K562 (cell line): ENCODE measurements around the gene KRABD2.

ENCODE experiments used
- BCOR ChIP-seq: fragments of 450-650 bp; IDR thresholded peaks from 2 replicates; pipeline ENCODE4 v1.6.1; 2016
- BRD9 ChIP-seq: fragments of 450-650 bp; IDR thresholded peaks from 2 replicates; pipeline ENCODE4 v1.6.1; 2018; ENCODE audit warnings: low read depth; ENCODE audit not compliant: partially characterized antibody
- CSDE1 ChIP-seq, 2 experiments: fragments of 450-650 bp; IDR thresholded peaks; 2 replicates each; pipeline ENCODE4 v1.6.1; 2016; ENCODE audit warnings: mild to moderate bottlenecking in 1 of 2
- HSF4 ChIP-seq: fragments of 250-450 bp; sonication (Bioruptor Pico); IDR thresholded peaks from 2 replicates; pipeline ENCODE4 v2.1.2; 2022; ENCODE audit warnings: mild to moderate bottlenecking, moderate library complexity, borderline replicate concordance
- KLF10 ChIP-seq: fragments of 250-450 bp; sonication (Bioruptor Pico); IDR thresholded peaks from 2 replicates; pipeline ENCODE4 v1.6.1; 2021; ENCODE audit warnings: matching md5 sums
- L3MBTL2 ChIP-seq: fragments of 450-650 bp; IDR thresholded peaks from 2 replicates; pipeline ENCODE4 v1.6.1; 2016; ENCODE audit warnings: mild to moderate bottlenecking, moderate library complexity
- MBD2 ChIP-seq: sonication (generic); IDR thresholded peaks from 2 replicates; pipeline ENCODE4 v1.6.1; 2016; ENCODE audit warnings: low read depth, borderline replicate concordance
- MEIS2 ChIP-seq: fragments of 450-650 bp; IDR thresholded peaks from 2 replicates; pipeline ENCODE4 v1.6.1; 2014; ENCODE audit warnings: mild to moderate bottlenecking; ENCODE audit not compliant: partially characterized antibody
- NFRKB ChIP-seq: fragments of 450-650 bp; IDR thresholded peaks from 2 replicates; pipeline ENCODE4 v1.6.1; 2016; ENCODE audit warnings: low read depth
- NR0B1 ChIP-seq: fragments of 450-650 bp; IDR thresholded peaks from one replicate; pipeline ENCODE4 v1.6.1; 2018; ENCODE audit warnings: mild to moderate bottlenecking, moderate library complexity; ENCODE audit not compliant: partially characterized antibody
- PHF8 ChIP-seq: fragments of 200-600 bp; sonication (generic); IDR thresholded peaks from 2 replicates; pipeline ENCODE4 v1.6.1; 2012; ENCODE audit warnings: mixed run types, mild to moderate bottlenecking, inconsistent platforms, low read length, moderate library complexity, borderline replicate concordance
- RFX1 ChIP-seq: fragments of 450-650 bp; IDR thresholded peaks from 2 replicates; pipeline ENCODE4 v1.6.1; 2016; ENCODE audit warnings: mild to moderate bottlenecking, moderate library complexity
- SP1 ChIP-seq: sonication (generic); formaldehyde crosslinking; IDR thresholded peaks from 2 replicates; pipeline ENCODE4 v1.8.1; 2022; ENCODE audit warnings: mild to moderate bottlenecking, missing genetic modification reagents
- TAF7 ChIP-seq: fragments of 450-650 bp; IDR thresholded peaks from 2 replicates; pipeline ENCODE4 v1.6.1; 2016; ENCODE audit warnings: missing genetic modification characterization, missing compliant biosample characterization
- TCF7 ChIP-seq: sonication (generic); IDR thresholded peaks from 2 replicates; pipeline ENCODE4 v1.6.1; 2016; ENCODE audit warnings: antibody characterized with exemption, borderline replicate concordance
- XRCC5 ChIP-seq: fragments of 200-400 bp; formaldehyde crosslinking; IDR thresholded peaks from 2 replicates; pipeline ENCODE4 v1.6.1; 2017; ENCODE audit warnings: low read depth, mild to moderate bottlenecking, low read length
- ZBTB1 ChIP-seq: sonication (generic); formaldehyde crosslinking; IDR thresholded peaks from 2 replicates; pipeline ENCODE4 v1.8.1; 2023; ENCODE audit warnings: missing genetic modification reagents, low read depth, mild to moderate bottlenecking, borderline replicate concordance
- ZC3H4 ChIP-seq: sonication (generic); formaldehyde crosslinking; IDR thresholded peaks from 2 replicates; pipeline ENCODE4 v1.9.0; 2021; ENCODE audit warnings: missing genetic modification reagents, borderline replicate concordance
- ZFX ChIP-seq: sonication (generic); formaldehyde crosslinking; IDR thresholded peaks from 2 replicates; pipeline ENCODE4 v1.8.0; 2022; ENCODE audit warnings: mild to moderate bottlenecking, missing genetic modification reagents, moderate library complexity
- ZNF57 ChIP-seq: fragments of 450-650 bp; formaldehyde crosslinking; IDR thresholded peaks from 2 replicates; pipeline ENCODE4 v1.4.0; 2020; ENCODE audit warnings: mild to moderate bottlenecking, moderate library complexity
- ZSCAN29 ChIP-seq: fragments of 450-650 bp; IDR thresholded peaks from 2 replicates; pipeline ENCODE4 v1.6.1; 2017
- ZZZ3 ChIP-seq: fragments of 450-650 bp; IDR thresholded peaks from 2 replicates; pipeline ENCODE4 v1.6.1; 2016; ENCODE audit warnings: antibody characterized with exemption, mild to moderate bottlenecking, moderate library complexity
- TF ChIP-seq, protein P1 (sequence below): sonication (generic); formaldehyde crosslinking; IDR thresholded peaks from 2 replicates; pipeline ENCODE4 v1.9.0; 2022; ENCODE audit warnings: mild to moderate bottlenecking, missing genetic modification reagents
- TF ChIP-seq, protein P2 (sequence below): fragments of 450-650 bp; formaldehyde crosslinking; IDR thresholded peaks from 2 replicates; pipeline ENCODE4 v1.4.0; 2022; ENCODE audit warnings: mild to moderate bottlenecking, moderate library complexity
- TF ChIP-seq, protein P3 (sequence below): fragments of 450-650 bp; IDR thresholded peaks from 2 replicates; pipeline ENCODE4 v1.6.1; 2014; ENCODE audit warnings: low read depth, mild to moderate bottlenecking, moderate library complexity, borderline replicate concordance
- TF ChIP-seq, protein P4 (sequence below): IDR thresholded peaks from 2 replicates; pipeline ENCODE4 v1.6.1; 2011; ENCODE audit warnings: borderline replicate concordance, low read depth, mild to moderate bottlenecking, moderate library complexity, low read length; ENCODE audit not compliant: insufficient read depth, poor library complexity, severe bottlenecking

The KRABD2 gene

DNA sequence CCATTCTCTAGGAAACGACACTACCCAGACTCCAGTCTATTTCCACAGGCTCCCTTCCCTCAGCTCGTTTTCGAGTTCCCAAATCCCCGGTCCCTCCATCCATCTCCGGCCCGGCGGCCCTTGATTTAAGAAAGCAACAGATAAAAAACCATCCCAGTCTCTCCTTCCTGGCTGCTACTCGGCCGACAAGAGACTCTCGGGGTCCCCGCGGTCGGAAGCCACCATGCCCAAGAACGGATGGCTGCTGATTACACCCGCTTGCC lies 6.3 kb upstream of the KRABD2 start (continued):
- TF ChIP-seq BRD9 (peak; percentile 82), RFX1 (no peak), ZC3H4 (CRISPR knock-in tag) (no peak), BCOR (no peak), XRCC5 (no peak), TCF7 (no peak), ZNF57 (CRISPR knock-in tag) (no peak), PHF8 (peak; percentile 79), MBD2 (0 out of 2 replicates have a peak, but pooled peaks have one; percentile 67), ZFX (CRISPR knock-in tag) (peak; percentile 43; the same call in 1 of the 2 replicates), NFRKB (no peak), ZBTB1 (CRISPR knock-in tag) (no peak), CSDE1 (IDR thresholded peaks at IDR 0.05) (no peak), TAF7 (tag) (peak; percentile 99), L3MBTL2 (no peak), NR0B1 (no peak), ZSCAN29 (no peak), HSF4 (CRISPR knock-in tag) (no peak), KLF10 (no peak), ZZZ3 (peak; percentile 94), MEIS2 (no peak), SP1 (CRISPR knock-in tag) (0 out of 2 replicates have a peak, but pooled peaks have one; percentile 48)
- TF ChIP-seq, protein P1, sequence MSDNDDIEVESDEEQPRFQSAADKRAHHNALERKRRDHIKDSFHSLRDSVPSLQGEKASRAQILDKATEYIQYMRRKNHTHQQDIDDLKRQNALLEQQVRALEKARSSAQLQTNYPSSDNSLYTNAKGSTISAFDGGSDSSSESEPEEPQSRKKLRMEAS = 0 out of 2 replicates have a peak, but pooled peaks have one; percentile 30
- TF ChIP-seq, protein P2, sequence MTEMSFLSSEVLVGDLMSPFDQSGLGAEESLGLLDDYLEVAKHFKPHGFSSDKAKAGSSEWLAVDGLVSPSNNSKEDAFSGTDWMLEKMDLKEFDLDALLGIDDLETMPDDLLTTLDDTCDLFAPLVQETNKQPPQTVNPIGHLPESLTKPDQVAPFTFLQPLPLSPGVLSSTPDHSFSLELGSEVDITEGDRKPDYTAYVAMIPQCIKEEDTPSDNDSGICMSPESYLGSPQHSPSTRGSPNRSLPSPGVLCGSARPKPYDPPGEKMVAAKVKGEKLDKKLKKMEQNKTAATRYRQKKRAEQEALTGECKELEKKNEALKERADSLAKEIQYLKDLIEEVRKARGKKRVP (CRISPR knock-in tag) = 0 out of 2 replicates have a peak, but pooled peaks have one; percentile 12
- TF ChIP-seq, protein P3, sequence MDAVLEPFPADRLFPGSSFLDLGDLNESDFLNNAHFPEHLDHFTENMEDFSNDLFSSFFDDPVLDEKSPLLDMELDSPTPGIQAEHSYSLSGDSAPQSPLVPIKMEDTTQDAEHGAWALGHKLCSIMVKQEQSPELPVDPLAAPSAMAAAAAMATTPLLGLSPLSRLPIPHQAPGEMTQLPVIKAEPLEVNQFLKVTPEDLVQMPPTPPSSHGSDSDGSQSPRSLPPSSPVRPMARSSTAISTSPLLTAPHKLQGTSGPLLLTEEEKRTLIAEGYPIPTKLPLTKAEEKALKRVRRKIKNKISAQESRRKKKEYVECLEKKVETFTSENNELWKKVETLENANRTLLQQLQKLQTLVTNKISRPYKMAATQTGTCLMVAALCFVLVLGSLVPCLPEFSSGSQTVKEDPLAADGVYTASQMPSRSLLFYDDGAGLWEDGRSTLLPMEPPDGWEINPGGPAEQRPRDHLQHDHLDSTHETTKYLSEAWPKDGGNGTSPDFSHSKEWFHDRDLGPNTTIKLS = no peak
- TF ChIP-seq, protein P4, sequence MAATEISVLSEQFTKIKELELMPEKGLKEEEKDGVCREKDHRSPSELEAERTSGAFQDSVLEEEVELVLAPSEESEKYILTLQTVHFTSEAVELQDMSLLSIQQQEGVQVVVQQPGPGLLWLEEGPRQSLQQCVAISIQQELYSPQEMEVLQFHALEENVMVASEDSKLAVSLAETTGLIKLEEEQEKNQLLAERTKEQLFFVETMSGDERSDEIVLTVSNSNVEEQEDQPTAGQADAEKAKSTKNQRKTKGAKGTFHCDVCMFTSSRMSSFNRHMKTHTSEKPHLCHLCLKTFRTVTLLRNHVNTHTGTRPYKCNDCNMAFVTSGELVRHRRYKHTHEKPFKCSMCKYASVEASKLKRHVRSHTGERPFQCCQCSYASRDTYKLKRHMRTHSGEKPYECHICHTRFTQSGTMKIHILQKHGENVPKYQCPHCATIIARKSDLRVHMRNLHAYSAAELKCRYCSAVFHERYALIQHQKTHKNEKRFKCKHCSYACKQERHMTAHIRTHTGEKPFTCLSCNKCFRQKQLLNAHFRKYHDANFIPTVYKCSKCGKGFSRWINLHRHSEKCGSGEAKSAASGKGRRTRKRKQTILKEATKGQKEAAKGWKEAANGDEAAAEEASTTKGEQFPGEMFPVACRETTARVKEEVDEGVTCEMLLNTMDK = no peak
